PC-9 (cell line): Measurements from ENCODE around the gene CERS3.

ENCODE experiments used
- CTCF ChIP-seq: fragments of 200-600 bp; sonication (generic); conservative IDR thresholded peaks from 2 replicates; pipeline ENCODE4 v1.6.1; 2017; ENCODE audit warnings: mixed run types, antibody characterized with exemption, mild to moderate bottlenecking, moderate library complexity
- EZH2 ChIP-seq: fragments of 200-600 bp; sonication (generic); IDR thresholded peaks from 2 replicates; pipeline ENCODE4 v1.8.0; 2017; ENCODE audit warnings: antibody characterized with exemption, low read depth

- no peak for TF ChIP-seq CTCF
- TF ChIP-seq EZH2 = no peak
Measured at GRCh38 chr15:100529556-100529955, 806 bp upstream of the CERS3 start.
